ENCODE measurements around the gene KNG1.

The KNG1 gene

GRCh38 chr3:186743666-186744065, 26.5 kb downstream of the KNG1 start:
- Histone ChIP-seq H3K4me3 (ENCODE audit: insufficient read depth, low read length, poor library complexity, severe bottlenecking) (no peak overlapping the region), H3K79me2 (ENCODE audit: insufficient read depth, low read length) (no peaks in the 10 kb centered on the region), H3K9me2 (replicated peaks; ENCODE audit: insufficient read depth, low read length) (no peaks in the 10 kb centered on the region), H3K9ac (ENCODE audit: low read length) (no peak overlapping the region), H2AFZ (ENCODE audit: low read depth, low read length, severe bottlenecking) (no peak overlapping the region), H3K27me3 (ENCODE audit: low read length) (no peaks in the 10 kb centered on the region), H3K36me3 (ENCODE audit: low read length) (no peaks in the 10 kb centered on the region), H3F3A (ENCODE audit: insufficient read depth) (no peaks in the 10 kb centered on the region), H4K20me1 (ENCODE audit: low read depth, low read length) (no peaks in the 10 kb centered on the region), H3K27ac (ENCODE audit: low read depth, low read length) (no peak overlapping the region), H3K4me2 (ENCODE audit: low read depth, low read length, poor library complexity, severe bottlenecking) (no peak overlapping the region), H3K9me3 (ENCODE audit: insufficient read depth, low read length) (no peaks in the 10 kb centered on the region)
- no peak for TF ChIP-seq CTCF (IDR thresholded peaks at IDR 0.05; ENCODE audit: insufficient read depth, low read length, poor library complexity, severe bottlenecking)
- no peak for TF ChIP-seq EZH2phosphoT487 (conservative IDR thresholded peaks at IDR 0.05; ENCODE audit: low read length)

DNA sequence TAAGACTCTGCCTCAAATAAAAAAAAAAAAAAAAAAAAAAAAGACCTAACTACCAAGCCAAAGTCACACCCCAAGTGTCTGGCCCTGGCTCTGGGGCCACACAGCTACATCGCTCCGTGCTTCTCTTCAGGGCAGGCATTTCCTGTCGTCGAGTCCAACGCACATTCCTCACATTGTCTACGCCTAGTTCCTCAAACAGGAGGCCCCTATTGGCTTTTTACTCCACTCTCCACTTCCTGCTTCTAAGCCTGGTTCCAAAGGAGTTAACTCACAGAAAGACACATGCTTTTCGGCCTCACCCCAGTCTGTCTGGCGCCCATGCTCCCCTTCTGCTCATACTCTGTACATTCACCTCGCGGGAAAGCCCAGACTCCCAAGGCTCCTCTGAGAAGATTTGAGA, 28.8 kb downstream of the KNG1 start:
- H3F3A ChIP-seq (ENCODE audit: insufficient read depth): no peaks in the 10 kb centered on the region
- H4K20me1 ChIP-seq (ENCODE audit: low read depth, low read length): no peaks in the 10 kb centered on the region
- H3K27me3 ChIP-seq (ENCODE audit: low read length): no peaks in the 10 kb centered on the region
- H3K79me2 ChIP-seq (ENCODE audit: insufficient read depth, low read length): no peaks in the 10 kb centered on the region
- no peaks in the 10 kb centered on the region for H3K9me3 ChIP-seq (ENCODE audit: insufficient read depth, low read length)
- no peak overlapping the region for H3K4me3 ChIP-seq (ENCODE audit: insufficient read depth, low read length, poor library complexity, severe bottlenecking)
- H3K36me3 ChIP-seq (ENCODE audit: low read length): no peaks in the 10 kb centered on the region
- no peak overlapping the region for H2AFZ ChIP-seq (ENCODE audit: low read depth, low read length, severe bottlenecking)
- no peak overlapping the region for H3K4me2 ChIP-seq (ENCODE audit: low read depth, low read length, poor library complexity, severe bottlenecking)
- no peak for TF ChIP-seq CTCF (IDR thresholded peaks at IDR 0.05; ENCODE audit: insufficient read depth, low read length, poor library complexity, severe bottlenecking)
- no peak for TF ChIP-seq EZH2phosphoT487 (conservative IDR thresholded peaks at IDR 0.05; ENCODE audit: low read length)
- no peaks in the 10 kb centered on the region for H3K9me2 ChIP-seq (replicated peaks; ENCODE audit: insufficient read depth, low read length)
- H3K9ac ChIP-seq (ENCODE audit: low read length): no peak overlapping the region
- no peak overlapping the region for H3K27ac ChIP-seq (ENCODE audit: low read depth, low read length)

- no peak overlapping the region for H3K27ac ChIP-seq (ENCODE audit: low read depth, low read length)
- H3K27me3 ChIP-seq (ENCODE audit: low read length): no peaks in the 10 kb centered on the region
- H3K36me3 ChIP-seq (ENCODE audit: low read length): no peaks in the 10 kb centered on the region
- H3K9ac ChIP-seq (ENCODE audit: low read length): no peak overlapping the region
- no peak overlapping the region for H3K4me3 ChIP-seq (ENCODE audit: insufficient read depth, low read length, poor library complexity, severe bottlenecking)
- no peak overlapping the region for H3K4me2 ChIP-seq (ENCODE audit: low read depth, low read length, poor library complexity, severe bottlenecking)
- no peaks in the 10 kb centered on the region for H3K79me2 ChIP-seq (ENCODE audit: insufficient read depth, low read length)
- no peak for TF ChIP-seq CTCF (IDR thresholded peaks at IDR 0.05; ENCODE audit: insufficient read depth, low read length, poor library complexity, severe bottlenecking)
- TF ChIP-seq EZH2phosphoT487 (conservative IDR thresholded peaks at IDR 0.05; ENCODE audit: low read length): no peak
- no peaks in the 10 kb centered on the region for H3K9me3 ChIP-seq (ENCODE audit: insufficient read depth, low read length)
- no peaks in the 10 kb centered on the region for H4K20me1 ChIP-seq (ENCODE audit: low read depth, low read length)
- H3K9me2 ChIP-seq (replicated peaks; ENCODE audit: insufficient read depth, low read length): no peaks in the 10 kb centered on the region
- no peaks in the 10 kb centered on the region for H3F3A ChIP-seq (ENCODE audit: insufficient read depth)
- no peak overlapping the region for H2AFZ ChIP-seq (ENCODE audit: low read depth, low read length, severe bottlenecking)
These were observed 33.2 kb downstream of the KNG1 start for GRCh38 chr3:186750316-186750715.

- H3K4me3 ChIP-seq (ENCODE audit: insufficient read depth, low read length, poor library complexity, severe bottlenecking): no peak overlapping the region
- H3K79me2 ChIP-seq (ENCODE audit: insufficient read depth, low read length): no peaks in the 10 kb centered on the region
- H2AFZ ChIP-seq (ENCODE audit: low read depth, low read length, severe bottlenecking): no peak overlapping the region
- H3K9me3 ChIP-seq (ENCODE audit: insufficient read depth, low read length): no peaks in the 10 kb centered on the region
- no peaks in the 10 kb centered on the region for H3K36me3 ChIP-seq (ENCODE audit: low read length)
- no peaks in the 10 kb centered on the region for H4K20me1 ChIP-seq (ENCODE audit: low read depth, low read length)
- no peaks in the 10 kb centered on the region for H3K27me3 ChIP-seq (ENCODE audit: low read length)
- TF ChIP-seq CTCF (IDR thresholded peaks at IDR 0.05; ENCODE audit: insufficient read depth, low read length, poor library complexity, severe bottlenecking) (no peak), EZH2phosphoT487 (conservative IDR thresholded peaks at IDR 0.05; ENCODE audit: low read length) (no peak)
- H3F3A ChIP-seq (ENCODE audit: insufficient read depth): no peaks in the 10 kb centered on the region
- H3K9me2 ChIP-seq (replicated peaks; ENCODE audit: insufficient read depth, low read length): no peaks in the 10 kb centered on the region
- H3K27ac ChIP-seq (ENCODE audit: low read depth, low read length): no peak overlapping the region
- no peak overlapping the region for H3K4me2 ChIP-seq (ENCODE audit: low read depth, low read length, poor library complexity, severe bottlenecking)
- H3K9ac ChIP-seq (ENCODE audit: low read length): no peak overlapping the region
These were observed 34.3 kb downstream of the KNG1 start for GRCh38 chr3:186751480-186751879.
